Stimulated activated CD8-positive, alpha-beta memory T cell treated with anti-CD3 and anti-CD28 coated beads, Interleukin-12 subunit alpha, Interleukin-12 subunit beta, amount 100 ng/mL, for 24 hours (primary cell): ENCODE measurements around the gene CTBP2.

Experiments used
- DNase-seq: peaks from one replicate; pipeline ENCODE4 v3.0.0-alpha.2; 2020; ENCODE audit errors: extremely low read depth

CTBP2 gene

GRCh38 chr10:125024497-125025234, 135.7 kb downstream of the CTBP2 start:
- DNase-seq, result no peak

GRCh38 chr10:125023862-125024496, 136.4 kb downstream of the CTBP2 start:
- DNase-seq, result no peak

GRCh38 chr10:125023255-125023654, 137.1 kb downstream of the CTBP2 start:
- no peak for DNase-seq

GRCh38 chr10:125022671-125023070, 137.7 kb downstream of the CTBP2 start:
- no peak for DNase-seq

- no peak for DNase-seq
Observed at GRCh38 chr10:125021686-125022344, 138.5 kb downstream of the CTBP2 start.

- no peak for DNase-seq
Observed at GRCh38 chr10:125020871-125021270, 139.5 kb downstream of the CTBP2 start.

- no peak for DNase-seq
Observed at GRCh38 chr10:125020386-125020785, 140.0 kb downstream of the CTBP2 start.

GRCh38 chr10:125018576-125019143, 141.7 kb downstream of the CTBP2 start:
- DNase-seq, result no peak

GRCh38 chr10:125017547-125018298, 142.6 kb downstream of the CTBP2 start:
- DNase-seq, result no peak

- DNase-seq, result no peak
Observed at GRCh38 chr10:125016611-125017202, 143.7 kb downstream of the CTBP2 start.

- no peak for DNase-seq
Observed at GRCh38 chr10:125016123-125016522, 144.2 kb downstream of the CTBP2 start.

- DNase-seq, result no peak
Observed at GRCh38 chr10:125015356-125015944, 144.9 kb downstream of the CTBP2 start.

- no peak for DNase-seq
Observed at GRCh38 chr10:125014836-125015355, 145.5 kb downstream of the CTBP2 start.

- DNase-seq, result no peak
Observed at GRCh38 chr10:125014086-125014830, 146.1 kb downstream of the CTBP2 start.

GRCh38 chr10:125013529-125013872, 146.9 kb downstream of the CTBP2 start:
- no peak for DNase-seq

- DNase-seq, result no peak
Observed at GRCh38 chr10:125012851-125013528, 147.4 kb downstream of the CTBP2 start.

- DNase-seq, result no peak
Observed at GRCh38 chr10:125011926-125012705, 148.2 kb downstream of the CTBP2 start.

- DNase-seq, result no peak
Observed at GRCh38 chr10:125011171-125011925, 149.0 kb downstream of the CTBP2 start.
